Astrocyte (in vitro differentiated cells and primary cell): Measurements from ENCODE around the gene MRPL48.

ENCODE experiments used
- CTCF ChIP-seq: IDR thresholded peaks from 2 replicates; pipeline ENCODE4 v1.5.1; 2011; ENCODE audit warnings: low read depth, mild to moderate bottlenecking, inconsistent platforms, low read length, moderate library complexity; ENCODE audit not compliant: insufficient read depth
- EZH2 ChIP-seq: IDR thresholded peaks from 2 replicates; pipeline ENCODE4 v1.6.1; 2012; ENCODE audit warnings: mild to moderate bottlenecking, low read length, inconsistent platforms; ENCODE audit not compliant: insufficient read depth

GRCh38 chr11:73875380-73875779, 87.7 kb downstream of the MRPL48 start:
- no peak for TF ChIP-seq CTCF
- TF ChIP-seq EZH2 = no peak
